HPDE6-E6E7 (cell line): Measurements from ENCODE around the gene PBX4.
A peak's percentile ranks its signal among the peaks of the same experiment; 100 is the strongest.

Experiments
- DNase-seq: peaks from one replicate; pipeline ENCODE4 v3.0.0; 2011; ENCODE audit warnings: missing footprints; ENCODE audit errors: extremely low spot score

Gene PBX4

GRCh38 chr19:19540064-19540714 lies 78.3 kb downstream of the PBX4 start:
- peak; percentile 64 for DNase-seq

DNA sequence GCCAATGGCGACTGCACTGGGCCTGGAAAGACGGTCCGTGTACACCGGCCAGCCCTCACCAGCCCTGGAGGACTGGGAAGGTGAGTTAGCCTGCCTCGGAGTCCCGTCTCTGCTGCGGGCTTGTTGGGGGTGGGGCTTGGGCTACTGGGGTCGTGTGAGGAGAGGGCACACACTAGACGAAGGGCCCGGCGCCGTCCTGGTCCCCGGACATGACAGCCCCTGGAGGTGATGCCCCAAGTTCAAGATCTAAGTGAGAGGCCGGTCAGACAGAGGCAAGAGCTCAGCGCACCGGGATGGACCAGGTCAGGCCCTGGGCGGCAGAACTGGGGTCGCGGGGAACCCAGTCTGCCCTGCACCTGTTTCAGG lies 78.8 kb downstream of the PBX4 start:
- DNase-seq = no peak

DNA sequence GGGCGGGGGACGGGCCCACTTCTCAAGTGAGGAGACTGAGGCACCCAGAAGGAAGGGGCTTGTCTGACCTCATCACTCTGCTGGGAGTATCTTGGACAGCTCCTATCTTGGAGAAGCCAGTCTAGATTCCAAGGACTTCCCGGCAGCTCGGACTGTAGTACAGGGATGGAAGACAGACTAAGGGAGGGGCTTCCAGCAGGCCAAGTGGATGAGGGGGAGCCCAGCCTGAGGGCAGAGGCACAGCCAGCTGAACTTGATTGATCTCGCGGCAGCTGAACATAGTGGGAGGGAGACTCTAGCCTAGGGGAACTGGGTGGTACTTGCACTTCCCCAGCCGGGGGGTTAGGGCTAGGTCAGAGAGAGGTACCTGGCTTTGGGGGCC lies 79.7 kb downstream of the PBX4 start:
- DNase-seq = no peak

GRCh38 chr19:19538061-19538784 lies 80.3 kb downstream of the PBX4 start, which contains the start of gene CILP2:
CILP2 (plus strand) TSS chr19:19538265; CDS start chr19:19538350, 85 bp downstream.
- DNase-seq = peak; percentile 49

DNA sequence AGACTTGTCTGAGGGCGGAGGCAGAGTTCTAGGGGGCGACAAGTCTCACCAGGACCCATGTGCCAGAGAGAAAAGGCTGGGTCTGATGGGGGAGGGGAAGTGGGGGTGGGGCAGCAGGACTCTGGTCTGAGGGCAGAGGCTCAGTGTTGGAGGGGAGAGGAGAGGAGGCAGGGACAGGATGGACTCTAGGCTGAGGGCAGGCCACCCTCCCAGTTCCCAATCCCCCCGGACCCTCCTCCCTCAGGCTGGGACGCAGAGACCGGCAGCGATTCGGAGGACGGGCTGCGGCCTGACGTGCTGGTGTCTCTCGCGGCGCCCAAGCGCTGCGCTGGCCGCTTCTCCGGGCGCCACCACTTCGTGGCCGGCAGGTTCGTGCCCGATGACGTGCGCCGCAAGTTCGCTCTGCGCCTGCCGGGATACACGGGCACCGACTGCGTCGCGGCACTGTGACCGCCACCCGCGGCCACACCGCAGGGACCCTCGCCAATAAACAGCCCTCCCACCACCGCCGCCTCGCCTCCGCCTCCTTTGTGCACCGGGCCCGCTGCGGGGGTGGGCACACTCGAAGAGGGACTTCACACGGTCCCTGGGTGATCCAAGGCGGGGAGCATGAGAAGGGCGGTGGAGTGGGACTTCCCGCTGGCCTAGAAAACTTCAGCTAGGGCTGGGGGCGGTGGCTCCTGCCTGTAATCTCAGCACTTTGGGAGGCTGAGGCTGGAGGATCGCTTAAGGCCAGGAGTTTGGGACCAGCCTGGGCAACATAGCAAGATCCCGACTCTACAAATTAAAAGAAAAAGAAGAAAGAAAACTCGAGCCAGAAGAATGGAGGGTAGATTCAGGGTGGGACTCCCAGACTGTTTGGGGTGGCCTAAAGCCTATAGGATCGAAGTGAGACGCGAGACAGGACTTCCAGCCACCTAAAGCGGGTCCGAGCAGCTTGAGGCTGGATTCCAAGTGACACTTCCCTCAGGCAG lies 81.1 kb downstream of the PBX4 start:
- DNase-seq = no peak

GRCh38 chr19:19535311-19536191 lies 82.9 kb downstream of the PBX4 start:
- DNase-seq = no peak

DNA sequence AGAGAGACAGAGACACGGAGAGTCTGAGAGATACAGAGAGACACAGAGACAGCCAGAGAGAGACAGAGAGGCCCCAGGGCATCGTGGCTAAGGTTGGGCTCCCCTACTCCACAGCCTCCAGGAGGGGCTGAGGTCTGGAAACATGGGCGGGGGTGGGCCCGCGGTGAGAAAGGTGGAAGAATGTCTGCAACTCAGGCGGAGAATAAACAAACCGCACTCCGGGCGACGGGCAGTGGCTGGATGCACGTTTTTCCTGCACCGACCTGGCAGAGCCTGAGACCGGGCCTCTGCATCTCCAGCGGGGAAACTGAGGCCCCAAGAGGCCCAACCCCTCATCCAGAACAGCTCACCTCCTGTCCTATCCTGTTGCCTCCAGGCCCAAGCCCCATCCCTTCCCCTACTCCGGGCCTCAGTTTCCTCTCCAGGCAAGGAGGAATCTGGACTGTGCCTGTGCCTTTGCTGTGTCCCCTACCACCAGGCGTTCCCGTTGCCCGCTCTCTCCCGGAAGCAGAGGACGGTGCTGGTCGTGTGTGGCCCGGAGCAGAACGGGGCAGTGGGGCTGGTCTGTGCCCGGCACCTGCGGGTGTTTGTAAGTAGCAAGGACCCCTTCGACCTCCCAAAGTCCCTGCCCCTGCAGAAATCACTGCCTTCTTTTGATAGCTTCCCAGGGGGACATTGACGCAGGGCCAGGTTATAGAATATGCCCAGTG lies 83.8 kb downstream of the PBX4 start:
- no peak for DNase-seq

- no peak for DNase-seq
These were observed 84.6 kb downstream of the PBX4 start for GRCh38 chr19:19533841-19534240.

GRCh38 chr19:19532806-19533701 lies 85.4 kb downstream of the PBX4 start:
- DNase-seq = no peak

DNA sequence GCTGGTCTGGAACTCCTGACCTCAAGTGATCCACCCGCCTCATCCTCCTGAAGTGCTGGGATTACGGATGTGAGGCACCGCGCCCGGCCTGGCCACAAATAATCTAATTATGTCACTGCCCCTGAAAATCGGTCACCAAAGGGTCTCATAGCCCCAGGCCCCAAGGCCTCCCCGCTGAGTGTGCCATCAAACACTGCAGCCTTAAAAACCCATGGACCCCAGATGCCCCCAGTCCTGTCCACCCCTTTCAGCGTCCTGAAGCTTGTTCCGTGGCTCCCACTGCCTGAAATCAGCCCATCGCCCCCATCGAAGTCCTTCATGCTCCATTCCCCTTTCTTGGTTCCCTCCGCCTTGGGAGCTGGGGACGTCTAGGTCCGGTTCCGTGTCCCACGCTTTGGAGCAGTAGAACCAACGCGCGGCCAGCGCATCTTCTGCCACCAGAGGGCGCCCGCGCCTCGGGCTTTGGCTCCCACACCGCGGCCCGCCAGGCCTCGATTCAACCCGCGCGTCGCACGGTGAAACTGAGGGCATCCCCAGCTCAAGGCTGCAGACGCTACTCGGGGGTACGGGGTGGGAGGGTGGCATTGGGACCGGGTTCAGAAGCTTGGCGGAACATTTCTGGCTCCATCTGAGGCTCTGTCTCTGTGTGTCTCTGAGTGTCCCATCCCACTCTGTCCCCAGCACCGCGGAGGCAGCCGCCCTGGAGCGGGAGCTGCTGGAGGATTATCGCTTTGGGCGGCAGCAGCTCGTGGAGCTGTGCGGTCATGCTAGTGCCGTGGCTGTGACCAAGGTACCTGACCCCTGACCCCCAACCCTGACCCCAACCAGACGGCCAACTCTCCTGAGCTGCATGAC lies 86.3 kb downstream of the PBX4 start:
- DNase-seq = peak; percentile 65

- no peak for DNase-seq
These were observed 87.6 kb downstream of the PBX4 start for GRCh38 chr19:19530889-19531288.

DNA sequence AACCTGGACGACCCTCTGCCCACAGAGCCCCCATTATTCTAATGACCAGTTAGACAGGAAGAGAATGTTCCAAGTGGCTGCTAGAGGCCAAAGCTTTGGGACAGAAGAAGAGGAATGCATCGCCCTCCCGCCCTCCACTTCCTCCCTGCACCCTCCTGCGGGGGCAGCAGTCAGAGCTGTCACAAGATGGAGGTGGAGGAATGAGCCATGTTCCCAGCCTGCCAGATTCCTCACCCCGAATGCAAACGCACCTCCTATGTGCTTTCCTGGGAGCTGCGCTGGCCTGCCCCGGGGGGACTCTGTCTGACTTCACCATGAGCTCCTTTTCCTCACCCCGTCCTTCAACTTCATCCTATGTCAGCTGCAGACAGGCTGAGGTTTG lies 88.1 kb downstream of the PBX4 start:
- DNase-seq = no peak

GRCh38 chr19:19529783-19530422 lies 88.6 kb downstream of the PBX4 start:
- DNase-seq = no peak

GRCh38 chr19:19528721-19529490 lies 89.6 kb downstream of the PBX4 start, which contains the start of gene YJEFN3:
YJEFN3 (plus strand) TSS chr19:19528911; CDS start chr19:19528933, 22 bp downstream.
- DNase-seq = no peak

- DNase-seq = no peak
These were observed 90.5 kb downstream of the PBX4 start for GRCh38 chr19:19527674-19528625.

DNA sequence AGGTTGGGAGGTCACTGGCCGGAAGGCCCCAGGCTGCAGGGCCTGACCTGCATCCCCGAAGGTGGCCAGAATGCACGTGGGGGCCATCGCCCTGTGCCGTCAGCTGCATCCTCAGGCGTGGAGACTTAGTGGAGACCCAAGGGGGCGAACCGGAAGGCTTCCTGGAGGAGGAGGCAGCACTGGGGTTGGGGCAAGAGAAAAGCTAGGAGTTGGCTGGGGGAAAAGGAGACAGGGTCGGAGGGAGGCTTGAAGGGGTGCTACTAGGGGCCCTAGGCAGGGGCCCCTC lies 91.2 kb downstream of the PBX4 start:
- DNase-seq = no peak
